Measurements from ENCODE around the gene HECTD4.

Gene HECTD4

DNA sequence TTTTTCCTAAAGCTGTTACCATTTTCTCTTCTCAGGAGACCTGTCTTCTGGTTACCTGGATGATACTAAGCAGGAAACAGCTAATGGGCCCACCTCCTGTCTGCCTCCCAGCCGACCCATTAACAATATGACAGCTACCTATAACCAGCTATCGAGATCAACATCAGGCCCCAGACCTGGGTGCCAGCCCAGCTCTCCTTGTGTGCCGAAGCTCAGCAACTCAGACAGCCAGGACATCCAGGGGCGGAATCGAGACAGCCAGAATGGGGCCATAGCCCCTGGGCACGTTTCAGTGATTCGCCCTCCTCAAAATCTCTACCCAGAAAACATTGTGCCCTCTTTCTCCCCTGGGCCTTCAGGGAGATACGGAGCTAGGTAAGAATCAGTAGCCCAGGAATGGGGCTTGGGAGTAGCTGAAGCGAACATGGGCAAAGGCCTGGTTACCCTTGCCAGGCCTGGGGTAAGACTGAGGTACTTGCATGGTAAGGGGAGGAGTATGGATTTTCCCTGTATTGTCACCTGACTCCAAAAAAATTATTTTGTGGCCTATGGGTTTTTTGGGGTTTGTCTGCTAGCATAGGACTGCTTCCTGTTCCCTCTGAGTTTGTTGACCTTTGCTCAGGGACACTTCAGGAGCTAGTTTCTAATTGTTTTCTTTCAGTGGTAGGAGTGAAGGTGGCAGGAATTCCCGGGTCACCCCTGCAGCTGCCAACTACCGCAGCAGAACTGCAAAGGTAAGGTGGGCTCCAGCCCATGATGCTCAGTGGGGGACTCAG is 230.3 kb downstream of the HECTD4 start:
- no peak overlapping the region for H3K14ac ChIP-seq (ENCODE audit: low read length)
- no peak overlapping the region for H2BK15ac ChIP-seq (ENCODE audit: low read length)
- no peak overlapping the region for H3K4ac ChIP-seq (ENCODE audit: low read length)
- no CpG with 5 or more reads among the region's 11 CpGs for WGBS, 2 donors (ENCODE audit: extremely low coverage in 2 of 2, insufficient read length in 2 of 2, insufficient replicate concordance in 1 of 2)
- no peak overlapping the region for H4K8ac ChIP-seq (ENCODE audit: low read depth, low read length)
- H3K79me1 ChIP-seq (ENCODE audit: low read depth, low read length), result no peaks in the 10 kb centered on the region
- no peak overlapping the region for H2AFZ ChIP-seq (ENCODE audit: low read length)
- peaks cover 0 to 3% of the 10 kb centered on the region in 2 donors for H3K9me3 ChIP-seq (replicated peaks in 1 of 2; ENCODE audit: control insufficient read depth in 2 of 2, insufficient read depth in 1 of 2, low read depth in 1 of 2, low read length in 2 of 2)
- H2BK120ac ChIP-seq (ENCODE audit: low read depth, low read length), result no peak overlapping the region
- no peak overlapping the region for H2AK5ac ChIP-seq (ENCODE audit: low read depth, low read length)
- peaks cover 40 to 71% of the 10 kb centered on the region in 2 donors for H3K36me3 ChIP-seq (replicated peaks in 1 of 2; ENCODE audit: control insufficient read depth in 2 of 2, insufficient read depth in 2 of 2, low read length in 2 of 2)
- no peak overlapping the region for H2BK12ac ChIP-seq (ENCODE audit: low read length)
- no peak overlapping the region for H3K27ac ChIP-seq (replicated peaks; ENCODE audit: low read length)
- H4K91ac ChIP-seq (ENCODE audit: low read depth, low read length, poor library complexity), result no peak overlapping the region
- no peak overlapping the region for H2BK5ac ChIP-seq (ENCODE audit: low read length)
- H3K27me3 ChIP-seq (ENCODE audit: control insufficient read depth in 3 of 3, insufficient read depth in 3 of 3, low read depth in 1 of 3, low read length in 3 of 3), result no peaks in the 10 kb centered on the region
- DNase-seq (ENCODE audit: low spot score), result no peak
- no peaks in the 10 kb centered on the region for H3K4me1 ChIP-seq (ENCODE audit: control insufficient read depth in 2 of 2, insufficient read depth in 1 of 2, low read depth in 1 of 2, low read length in 2 of 2)
- no peak overlapping the region for H3K9ac ChIP-seq (ENCODE audit: low read depth, low read length, poor library complexity)
- no peak overlapping the region for H3K4me2 ChIP-seq (ENCODE audit: insufficient read depth, low read length, poor library complexity, severe bottlenecking)
- no peak overlapping the region for H3K4me3 ChIP-seq (ENCODE audit: low read length in 2 of 2)
- H3K18ac ChIP-seq (ENCODE audit: low read length), result no peak overlapping the region
- H3K23ac ChIP-seq (ENCODE audit: low read depth, low read length, poor library complexity), result no peak overlapping the region

DNA sequence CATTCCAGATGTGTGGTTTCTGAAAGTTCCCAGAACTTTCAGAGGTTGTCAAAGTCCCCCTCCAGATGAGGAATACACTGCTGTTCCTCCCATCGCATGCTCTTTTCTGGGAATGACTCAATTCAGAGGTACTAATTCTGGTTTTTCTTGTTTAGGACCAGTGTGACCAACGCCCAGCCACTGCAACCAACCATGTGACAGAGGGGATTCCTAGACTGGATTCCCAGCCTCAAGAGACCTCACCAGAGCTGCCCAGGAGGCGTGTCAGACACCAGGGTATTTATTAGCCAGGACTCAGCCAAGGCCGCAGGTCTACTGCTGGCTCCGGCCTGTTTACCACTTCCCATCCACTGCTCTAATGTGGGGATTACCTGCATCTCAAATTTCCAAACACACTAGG is 232.6 kb downstream of the HECTD4 start:
- Histone ChIP-seq H4K91ac (ENCODE audit: low read depth, low read length, poor library complexity) (no peak overlapping the region), H3K27me3 (ENCODE audit: control insufficient read depth in 3 of 3, insufficient read depth in 3 of 3, low read depth in 1 of 3, low read length in 3 of 3) (no peaks in the 10 kb centered on the region), H4K8ac (ENCODE audit: low read depth, low read length) (no peak overlapping the region), H2AK5ac (ENCODE audit: low read depth, low read length) (no peak overlapping the region), H3K18ac (ENCODE audit: low read length) (no peak overlapping the region), H3K4me3 (ENCODE audit: low read length in 2 of 2) (no peak overlapping the region), H3K9ac (ENCODE audit: low read depth, low read length, poor library complexity) (no peak overlapping the region), H2BK15ac (ENCODE audit: low read length) (no peak overlapping the region), H3K23ac (ENCODE audit: low read depth, low read length, poor library complexity) (no peak overlapping the region), H3K27ac (replicated peaks; ENCODE audit: low read length) (no peak overlapping the region), H2BK120ac (ENCODE audit: low read depth, low read length) (no peak overlapping the region), H2BK5ac (ENCODE audit: low read length) (no peak overlapping the region), H2BK12ac (ENCODE audit: low read length) (no peak overlapping the region), H3K14ac (ENCODE audit: low read length) (no peak overlapping the region), H3K79me1 (ENCODE audit: low read depth, low read length) (no peaks in the 10 kb centered on the region), H3K4me1 (ENCODE audit: control insufficient read depth in 2 of 2, insufficient read depth in 1 of 2, low read depth in 1 of 2, low read length in 2 of 2) (no peaks in the 10 kb centered on the region), H3K9me3 (replicated peaks in 1 of 2; ENCODE audit: control insufficient read depth in 2 of 2, insufficient read depth in 1 of 2, low read depth in 1 of 2, low read length in 2 of 2) (peaks cover 0 to 3% of the 10 kb centered on the region in 2 donors), H3K4me2 (ENCODE audit: insufficient read depth, low read length, poor library complexity, severe bottlenecking) (no peak overlapping the region), H3K4ac (ENCODE audit: low read length) (no peak overlapping the region), H2AFZ (ENCODE audit: low read length) (no peak overlapping the region), H3K36me3 (replicated peaks in 1 of 2; ENCODE audit: control insufficient read depth in 2 of 2, insufficient read depth in 2 of 2, low read length in 2 of 2) (peaks cover 49 to 93% of the 10 kb centered on the region in 2 donors)
- DNase-seq (ENCODE audit: low spot score), result no peak
- no CpG with 5 or more reads among the region's 5 CpGs for WGBS, 2 donors (ENCODE audit: extremely low coverage in 2 of 2, insufficient read length in 2 of 2, insufficient replicate concordance in 1 of 2)

DNA sequence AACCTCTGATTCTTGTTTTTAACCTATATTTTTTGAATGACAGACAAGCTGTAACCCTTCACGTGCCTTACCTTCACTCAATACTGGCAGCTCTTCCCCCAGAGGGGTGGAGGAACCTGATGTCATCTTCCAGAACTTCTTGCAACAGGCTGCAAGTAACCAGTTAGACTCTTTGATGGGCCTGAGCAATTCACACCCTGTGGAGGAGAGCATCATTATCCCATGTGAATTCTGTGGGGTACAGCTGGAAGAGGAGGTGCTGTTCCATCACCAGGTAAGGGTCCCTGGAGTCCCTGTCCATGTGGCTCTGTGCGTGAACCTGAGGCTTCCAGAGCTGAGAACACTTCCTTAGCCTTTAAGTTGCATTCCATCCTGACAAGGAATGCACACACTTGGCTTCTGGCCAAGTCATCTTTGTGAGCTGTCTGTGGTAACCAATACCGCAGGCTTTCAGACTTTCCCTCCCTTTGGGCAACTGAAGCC is 234.2 kb downstream of the HECTD4 start:
- no CpG with 5 or more reads among the region's 3 CpGs for WGBS, 2 donors (ENCODE audit: extremely low coverage in 2 of 2, insufficient read length in 2 of 2, insufficient replicate concordance in 1 of 2)
- Histone ChIP-seq H3K9ac (ENCODE audit: low read depth, low read length, poor library complexity) (no peak overlapping the region), H3K27ac (replicated peaks; ENCODE audit: low read length) (no peak overlapping the region), H2AFZ (ENCODE audit: low read length) (no peak overlapping the region), H3K4me2 (ENCODE audit: insufficient read depth, low read length, poor library complexity, severe bottlenecking) (no peak overlapping the region), H3K23ac (ENCODE audit: low read depth, low read length, poor library complexity) (no peak overlapping the region), H2BK12ac (ENCODE audit: low read length) (no peak overlapping the region), H4K8ac (ENCODE audit: low read depth, low read length) (no peak overlapping the region), H3K79me1 (ENCODE audit: low read depth, low read length) (no peaks in the 10 kb centered on the region), H4K91ac (ENCODE audit: low read depth, low read length, poor library complexity) (no peak overlapping the region), H3K14ac (ENCODE audit: low read length) (no peak overlapping the region), H3K4me1 (ENCODE audit: control insufficient read depth in 2 of 2, insufficient read depth in 1 of 2, low read depth in 1 of 2, low read length in 2 of 2) (no peaks in the 10 kb centered on the region), H2AK5ac (ENCODE audit: low read depth, low read length) (no peak overlapping the region), H3K36me3 (replicated peaks in 1 of 2; ENCODE audit: control insufficient read depth in 2 of 2, insufficient read depth in 2 of 2, low read length in 2 of 2) (peaks cover 43 to 92% of the 10 kb centered on the region in 2 donors), H3K4ac (ENCODE audit: low read length) (no peak overlapping the region), H2BK15ac (ENCODE audit: low read length) (no peak overlapping the region), H3K9me3 (replicated peaks in 1 of 2; ENCODE audit: control insufficient read depth in 2 of 2, insufficient read depth in 1 of 2, low read depth in 1 of 2, low read length in 2 of 2) (no peaks in the 10 kb centered on the region), H3K27me3 (ENCODE audit: control insufficient read depth in 3 of 3, insufficient read depth in 3 of 3, low read depth in 1 of 3, low read length in 3 of 3) (no peaks in the 10 kb centered on the region), H2BK120ac (ENCODE audit: low read depth, low read length) (no peak overlapping the region), H2BK5ac (ENCODE audit: low read length) (no peak overlapping the region), H3K18ac (ENCODE audit: low read length) (no peak overlapping the region), H3K4me3 (ENCODE audit: low read length in 2 of 2) (no peak overlapping the region)
- no peak for DNase-seq (ENCODE audit: low spot score)

DNA sequence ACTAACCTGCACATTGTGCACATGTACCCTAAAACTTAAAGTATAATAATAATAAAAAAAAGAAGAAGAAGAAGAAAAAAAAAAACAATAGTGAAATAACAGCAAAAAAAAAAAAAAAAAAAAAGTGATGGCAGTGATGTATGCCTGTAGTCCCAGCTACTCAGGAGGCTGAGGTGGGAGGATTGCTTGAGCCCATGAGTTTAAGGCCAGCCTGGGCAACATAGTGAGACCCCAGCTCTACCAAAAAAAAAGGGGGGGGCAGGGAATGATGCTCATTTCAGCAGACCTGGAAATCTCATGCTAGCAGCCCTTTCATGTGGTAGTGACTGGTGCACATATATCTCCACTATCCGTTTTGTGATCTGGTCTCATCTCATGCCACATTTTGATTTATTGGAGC is 236.1 kb downstream of the HECTD4 start:
- H2BK5ac ChIP-seq (ENCODE audit: low read length), result no peak overlapping the region
- H3K27ac ChIP-seq (replicated peaks; ENCODE audit: low read length), result no peak overlapping the region
- no peak overlapping the region for H2BK120ac ChIP-seq (ENCODE audit: low read depth, low read length)
- H2BK12ac ChIP-seq (ENCODE audit: low read length), result no peak overlapping the region
- no peak overlapping the region for H4K8ac ChIP-seq (ENCODE audit: low read depth, low read length)
- H3K4me1 ChIP-seq (ENCODE audit: control insufficient read depth in 2 of 2, insufficient read depth in 1 of 2, low read depth in 1 of 2, low read length in 2 of 2), result no peaks in the 10 kb centered on the region
- H3K79me1 ChIP-seq (ENCODE audit: low read depth, low read length), result no peaks in the 10 kb centered on the region
- no CpG with 5 or more reads among the region's 1 CpG for WGBS, 2 donors (ENCODE audit: extremely low coverage in 2 of 2, insufficient read length in 2 of 2, insufficient replicate concordance in 1 of 2)
- no peak overlapping the region for H3K9ac ChIP-seq (ENCODE audit: low read depth, low read length, poor library complexity)
- H3K27me3 ChIP-seq (ENCODE audit: control insufficient read depth in 3 of 3, insufficient read depth in 3 of 3, low read depth in 1 of 3, low read length in 3 of 3), result no peaks in the 10 kb centered on the region
- H3K14ac ChIP-seq (ENCODE audit: low read length), result no peak overlapping the region
- no peak overlapping the region for H4K91ac ChIP-seq (ENCODE audit: low read depth, low read length, poor library complexity)
- no peak overlapping the region for H3K18ac ChIP-seq (ENCODE audit: low read length)
- H2AFZ ChIP-seq (ENCODE audit: low read length), result no peak overlapping the region
- H2AK5ac ChIP-seq (ENCODE audit: low read depth, low read length), result no peak overlapping the region
- no peak overlapping the region for H3K4ac ChIP-seq (ENCODE audit: low read length)
- peaks cover 30 to 89% of the 10 kb centered on the region in 2 donors for H3K36me3 ChIP-seq (replicated peaks in 1 of 2; ENCODE audit: control insufficient read depth in 2 of 2, insufficient read depth in 2 of 2, low read length in 2 of 2)
- no peak overlapping the region for H2BK15ac ChIP-seq (ENCODE audit: low read length)
- H3K4me2 ChIP-seq (ENCODE audit: insufficient read depth, low read length, poor library complexity, severe bottlenecking), result no peak overlapping the region
- no peak overlapping the region for H3K4me3 ChIP-seq (ENCODE audit: low read length in 2 of 2)
- DNase-seq (ENCODE audit: low spot score), result no peak
- H3K9me3 ChIP-seq (replicated peaks in 1 of 2; ENCODE audit: control insufficient read depth in 2 of 2, insufficient read depth in 1 of 2, low read depth in 1 of 2, low read length in 2 of 2), result no peaks in the 10 kb centered on the region
- H3K23ac ChIP-seq (ENCODE audit: low read depth, low read length, poor library complexity), result no peak overlapping the region

All from neuronal stem cell (in vitro differentiated cells).